Peyer's patch (tissue), 4 donors: Measurements from ENCODE around the gene ARFGAP1.

Experiments
- POLR2A ChIP-seq, 2 donors: fragments of 450-650 bp; IDR thresholded peaks; one replicate each; pipeline ENCODE4 v1.5.1; 2017; ENCODE audit warnings: antibody characterized with exemption in 2 of 2, mild to moderate bottlenecking in 2 of 2, moderate library complexity in 2 of 2
- TF ChIP-seq, protein P1 (sequence below), 6 experiments: fragments of 450-650 bp in 4 of 6; fragments of 200-600 bp in 2 of 6; sonication (generic) in 1 of 6; IDR thresholded peaks; one replicate each; pipeline ENCODE4 v1.5.1; 2017 to 2019; ENCODE audit warnings: antibody characterized with exemption in 6 of 6, mild to moderate bottlenecking in 3 of 6, moderate library complexity in 1 of 6

- TF ChIP-seq POLR2A (IDR thresholded peaks at IDR 0.05): no peak
- TF ChIP-seq, protein P1, sequence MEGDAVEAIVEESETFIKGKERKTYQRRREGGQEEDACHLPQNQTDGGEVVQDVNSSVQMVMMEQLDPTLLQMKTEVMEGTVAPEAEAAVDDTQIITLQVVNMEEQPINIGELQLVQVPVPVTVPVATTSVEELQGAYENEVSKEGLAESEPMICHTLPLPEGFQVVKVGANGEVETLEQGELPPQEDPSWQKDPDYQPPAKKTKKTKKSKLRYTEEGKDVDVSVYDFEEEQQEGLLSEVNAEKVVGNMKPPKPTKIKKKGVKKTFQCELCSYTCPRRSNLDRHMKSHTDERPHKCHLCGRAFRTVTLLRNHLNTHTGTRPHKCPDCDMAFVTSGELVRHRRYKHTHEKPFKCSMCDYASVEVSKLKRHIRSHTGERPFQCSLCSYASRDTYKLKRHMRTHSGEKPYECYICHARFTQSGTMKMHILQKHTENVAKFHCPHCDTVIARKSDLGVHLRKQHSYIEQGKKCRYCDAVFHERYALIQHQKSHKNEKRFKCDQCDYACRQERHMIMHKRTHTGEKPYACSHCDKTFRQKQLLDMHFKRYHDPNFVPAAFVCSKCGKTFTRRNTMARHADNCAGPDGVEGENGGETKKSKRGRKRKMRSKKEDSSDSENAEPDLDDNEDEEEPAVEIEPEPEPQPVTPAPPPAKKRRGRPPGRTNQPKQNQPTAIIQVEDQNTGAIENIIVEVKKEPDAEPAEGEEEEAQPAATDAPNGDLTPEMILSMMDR (IDR thresholded peaks at IDR 0.05): no peak
Measured at GRCh38 chr20:63306673-63307537, 34.3 kb downstream of the ARFGAP1 start.
